Measurements from ENCODE around the gene IFNGR1. TPM values are rescaled to one million over a fixed set of nuclear protein-coding genes. Genes with fewer than 3 reads are reported as not detected.

IFNGR1 gene
- total and polyA plus RNA-seq, 10 of the 15 experiments (the other 5 are each of a cell fraction or from before 2014, with no cell fraction given), result 89.0 to 296 (median 138) TPM

DNA sequence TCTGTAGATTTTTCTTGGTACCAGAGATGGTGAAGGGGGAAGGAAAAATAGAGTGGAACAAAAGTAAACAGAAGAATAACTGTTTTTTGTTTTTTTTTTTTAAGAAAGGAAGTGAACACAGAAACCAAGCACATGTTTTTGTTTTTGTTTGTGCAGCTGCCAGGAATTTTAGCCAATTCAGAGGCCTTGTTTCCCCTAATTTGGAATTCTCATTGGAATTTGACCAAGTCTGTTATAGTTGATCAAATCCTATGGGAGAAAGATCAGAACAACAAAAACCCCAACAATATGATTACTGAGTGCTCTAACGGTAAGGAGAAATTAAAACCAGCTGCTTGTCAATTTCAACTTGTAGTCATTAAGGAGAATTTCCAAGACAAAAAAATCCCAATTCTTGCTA lies 27.5 kb downstream of the IFNGR1 start:
- intact Hi-C loops (cut with micrococcal nuclease; ENCODE audit: unreplicated experiment) (no loop called here), in situ Hi-C loops (cut with MboI) (no loop called here)
- DNase-seq (ENCODE audit: low read depth, low spot score), result no peak
- no peaks in the 10 kb centered on the region for H3K27me3 ChIP-seq (replicated peaks in 1 of 2; ENCODE audit: control insufficient read depth in 2 of 2, insufficient read depth in 2 of 2, low read length in 1 of 2)
- ATAC-seq, result no peak
- H2AFZ ChIP-seq (ENCODE audit: control insufficient read depth, low read depth, low read length), result no peak overlapping the region
- ChIA-PET SMC1A (ENCODE audit: uncharacterized antibody, unreplicated experiment) (interaction anchor here (0.8 to 2.5 kb wide), 11 partner anchors 8 to 123 kb away, joined by 3 to 8 read pairs (median 4); no protein-coding TSS in a partner anchor), POLR2A (interaction anchor here (1.2 to 1.8 kb wide), 3 partner anchors 9 to 19 kb away, joined by 3 to 4 read pairs (median 3); partner anchors contain the start of gene IL22RA2), CTCF (interaction anchor here (1.4 to 2.0 kb wide), 3 partner anchors 9 to 25 kb away, joined by 3 to 7 read pairs (median 4); no protein-coding TSS in a partner anchor), RAD21 (ENCODE audit: unreplicated experiment) (interaction anchor here (0.7 to 1.1 kb wide), 3 partner anchors 20 to 97 kb away, joined by 3 to 4 read pairs (median 3); no protein-coding TSS in a partner anchor)
- H3K79me2 ChIP-seq (ENCODE audit: control insufficient read depth, insufficient read depth, low read length), result no peaks in the 10 kb centered on the region
- no peaks in the 10 kb centered on the region for H4K20me1 ChIP-seq (ENCODE audit: control insufficient read depth, insufficient read depth)
- TF ChIP-seq NR2C1 (IDR thresholded peaks at IDR 0.05) (no peak), ZNF24 (IDR thresholded peaks at IDR 0.05) (no peak), HCFC1 (IDR thresholded peaks at IDR 0.05; ENCODE audit: low read length) (no peak), NBN (IDR thresholded peaks at IDR 0.05) (no peak), MXI1 (IDR thresholded peaks at IDR 0.05; ENCODE audit: low read depth, low read length) (no peak), BRCA1 (IDR thresholded peaks at IDR 0.05; ENCODE audit: low read depth, low read length) (no peak), POU2F2 (IDR thresholded peaks at IDR 0.05; ENCODE audit: borderline replicate concordance, low read depth, low read length) (no peak), SUZ12 (IDR thresholded peaks at IDR 0.05; ENCODE audit: unreplicated experiment) (no peak), MTA3 (IDR thresholded peaks at IDR 0.05; ENCODE audit: borderline replicate concordance, low read length) (no peak), ZZZ3 (IDR thresholded peaks at IDR 0.05; ENCODE audit: control insufficient read depth, insufficient read length, low read depth) (no peak), SIX5 (IDR thresholded peaks at IDR 0.05; ENCODE audit: low read depth, low read length, severe bottlenecking) (no peak), JUND (IDR thresholded peaks at IDR 0.05; ENCODE audit: low read depth, low read length) (no peak), NFIC (IDR thresholded peaks at IDR 0.05; ENCODE audit: low read depth, low read length) (no peak)
- TF ChIP-seq, protein P1, sequence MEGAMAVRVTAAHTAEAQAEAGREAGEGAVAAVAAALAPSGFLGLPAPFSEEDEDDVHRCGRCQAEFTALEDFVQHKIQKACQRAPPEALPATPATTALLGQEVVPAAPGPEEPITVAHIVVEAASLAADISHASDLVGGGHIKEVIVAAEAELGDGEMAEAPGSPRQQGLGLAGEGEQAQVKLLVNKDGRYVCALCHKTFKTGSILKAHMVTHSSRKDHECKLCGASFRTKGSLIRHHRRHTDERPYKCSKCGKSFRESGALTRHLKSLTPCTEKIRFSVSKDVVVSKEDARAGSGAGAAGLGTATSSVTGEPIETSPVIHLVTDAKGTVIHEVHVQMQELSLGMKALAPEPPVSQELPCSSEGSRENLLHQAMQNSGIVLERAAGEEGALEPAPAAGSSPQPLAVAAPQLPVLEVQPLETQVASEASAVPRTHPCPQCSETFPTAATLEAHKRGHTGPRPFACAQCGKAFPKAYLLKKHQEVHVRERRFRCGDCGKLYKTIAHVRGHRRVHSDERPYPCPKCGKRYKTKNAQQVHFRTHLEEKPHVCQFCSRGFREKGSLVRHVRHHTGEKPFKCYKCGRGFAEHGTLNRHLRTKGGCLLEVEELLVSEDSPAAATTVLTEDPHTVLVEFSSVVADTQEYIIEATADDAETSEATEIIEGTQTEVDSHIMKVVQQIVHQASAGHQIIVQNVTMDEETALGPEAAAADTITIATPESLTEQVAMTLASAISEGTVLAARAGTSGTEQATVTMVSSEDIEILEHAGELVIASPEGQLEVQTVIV (IDR thresholded peaks at IDR 0.05; ENCODE audit: borderline replicate concordance, partially characterized antibody), result no peak
- TF ChIP-seq, protein P2, sequence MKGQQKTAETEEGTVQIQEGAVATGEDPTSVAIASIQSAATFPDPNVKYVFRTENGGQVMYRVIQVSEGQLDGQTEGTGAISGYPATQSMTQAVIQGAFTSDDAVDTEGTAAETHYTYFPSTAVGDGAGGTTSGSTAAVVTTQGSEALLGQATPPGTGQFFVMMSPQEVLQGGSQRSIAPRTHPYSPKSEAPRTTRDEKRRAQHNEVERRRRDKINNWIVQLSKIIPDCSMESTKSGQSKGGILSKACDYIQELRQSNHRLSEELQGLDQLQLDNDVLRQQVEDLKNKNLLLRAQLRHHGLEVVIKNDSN (IDR thresholded peaks at IDR 0.05; ENCODE audit: borderline replicate concordance, extremely low read length, insufficient read depth, low read depth, low read length), result no peak
- TF ChIP-seq, protein P3, sequence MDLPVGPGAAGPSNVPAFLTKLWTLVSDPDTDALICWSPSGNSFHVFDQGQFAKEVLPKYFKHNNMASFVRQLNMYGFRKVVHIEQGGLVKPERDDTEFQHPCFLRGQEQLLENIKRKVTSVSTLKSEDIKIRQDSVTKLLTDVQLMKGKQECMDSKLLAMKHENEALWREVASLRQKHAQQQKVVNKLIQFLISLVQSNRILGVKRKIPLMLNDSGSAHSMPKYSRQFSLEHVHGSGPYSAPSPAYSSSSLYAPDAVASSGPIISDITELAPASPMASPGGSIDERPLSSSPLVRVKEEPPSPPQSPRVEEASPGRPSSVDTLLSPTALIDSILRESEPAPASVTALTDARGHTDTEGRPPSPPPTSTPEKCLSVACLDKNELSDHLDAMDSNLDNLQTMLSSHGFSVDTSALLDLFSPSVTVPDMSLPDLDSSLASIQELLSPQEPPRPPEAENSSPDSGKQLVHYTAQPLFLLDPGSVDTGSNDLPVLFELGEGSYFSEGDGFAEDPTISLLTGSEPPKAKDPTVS (IDR thresholded peaks at IDR 0.05; ENCODE audit: low read depth, low read length), result no peak
- H3K4me3 ChIP-seq, result no peak overlapping the region
- peaks cover 4% of the 10 kb centered on the region; the same call in 1 of the 2 replicates for H3K4me1 ChIP-seq (ENCODE audit: control insufficient read depth, insufficient read depth, low read length)
- H3K27ac ChIP-seq (ENCODE audit: control insufficient read depth, insufficient read depth), result no peak overlapping the region
- BruUV-seq (replicated peaks), result no TSS peak
- H3K36me3 ChIP-seq (ENCODE audit: control insufficient read depth in 2 of 2, insufficient read depth in 2 of 2, low read length in 1 of 2), result no peaks in the 10 kb centered on the region
- FAIRE-seq, result no peak
- H3K9ac ChIP-seq (ENCODE audit: control insufficient read depth, insufficient read depth, low read length), result no peak overlapping the region
- 100% methylated on average over 1 of the region's 1 CpG for WGBS (ENCODE audit: insufficient coverage, insufficient replicate concordance, low lambda C conversion rate, missing lambda C conversion rate)
- H3K4me2 ChIP-seq (ENCODE audit: control insufficient read depth, insufficient read depth), result no peak overlapping the region
- H3K9me3 ChIP-seq (replicated peaks; ENCODE audit: control insufficient read depth, insufficient read depth, low read length), result peaks cover 3% of the 10 kb centered on the region

Data from GM12878 (cell line).